ENCODE results near the gene AHI1. TPM values are rescaled to one million over a fixed set of nuclear protein-coding genes. Genes with fewer than 3 reads are reported as not detected.

AHI1 gene
- total RNA-seq, 4 donors from 2014 or later: 9.2 to 16.5 (median 11.7) TPM

DNA sequence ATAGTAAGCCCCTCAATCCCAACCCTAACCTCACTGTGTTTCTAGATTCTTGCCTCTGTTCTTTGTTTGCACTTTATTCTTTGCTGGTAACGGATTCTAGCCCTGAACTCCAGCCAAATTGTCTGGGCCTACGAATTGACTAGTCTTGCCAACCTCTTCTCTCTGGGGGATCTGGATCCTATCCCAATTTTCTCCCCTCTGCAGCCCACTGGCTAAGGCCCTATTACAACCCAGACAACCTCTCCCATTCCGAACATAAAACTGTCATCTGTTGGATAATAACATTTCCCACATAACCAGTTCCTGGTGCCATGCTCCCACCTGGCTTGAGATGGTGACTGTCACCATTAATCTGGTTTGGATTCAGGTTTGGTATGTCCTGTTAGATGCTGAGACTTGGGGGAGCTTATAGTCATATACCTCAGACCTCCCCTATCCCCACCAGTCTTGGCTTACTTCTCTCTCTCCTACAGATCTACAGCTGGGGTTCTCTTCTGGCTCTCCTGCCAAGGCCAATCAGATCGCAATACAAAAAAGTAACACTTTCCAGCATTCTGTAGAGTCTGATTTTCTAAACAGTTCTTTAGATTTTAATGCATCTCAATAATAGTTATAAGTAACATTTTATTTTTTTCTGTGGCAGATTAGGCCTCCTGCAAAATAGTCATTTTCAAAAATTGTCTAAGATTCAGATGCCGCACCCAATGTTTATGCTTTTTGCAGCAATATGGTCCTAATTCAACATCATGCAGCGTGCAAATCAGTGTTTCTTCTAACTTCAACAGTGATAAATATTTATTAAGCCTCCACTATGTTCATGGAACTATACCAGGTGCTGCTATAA lies 29.8 kb upstream of the AHI1 start:
- 80 to 81% methylated on average over 6 of the region's 6 CpGs for WGBS, 2 donors
- TF ChIP-seq, protein P1, sequence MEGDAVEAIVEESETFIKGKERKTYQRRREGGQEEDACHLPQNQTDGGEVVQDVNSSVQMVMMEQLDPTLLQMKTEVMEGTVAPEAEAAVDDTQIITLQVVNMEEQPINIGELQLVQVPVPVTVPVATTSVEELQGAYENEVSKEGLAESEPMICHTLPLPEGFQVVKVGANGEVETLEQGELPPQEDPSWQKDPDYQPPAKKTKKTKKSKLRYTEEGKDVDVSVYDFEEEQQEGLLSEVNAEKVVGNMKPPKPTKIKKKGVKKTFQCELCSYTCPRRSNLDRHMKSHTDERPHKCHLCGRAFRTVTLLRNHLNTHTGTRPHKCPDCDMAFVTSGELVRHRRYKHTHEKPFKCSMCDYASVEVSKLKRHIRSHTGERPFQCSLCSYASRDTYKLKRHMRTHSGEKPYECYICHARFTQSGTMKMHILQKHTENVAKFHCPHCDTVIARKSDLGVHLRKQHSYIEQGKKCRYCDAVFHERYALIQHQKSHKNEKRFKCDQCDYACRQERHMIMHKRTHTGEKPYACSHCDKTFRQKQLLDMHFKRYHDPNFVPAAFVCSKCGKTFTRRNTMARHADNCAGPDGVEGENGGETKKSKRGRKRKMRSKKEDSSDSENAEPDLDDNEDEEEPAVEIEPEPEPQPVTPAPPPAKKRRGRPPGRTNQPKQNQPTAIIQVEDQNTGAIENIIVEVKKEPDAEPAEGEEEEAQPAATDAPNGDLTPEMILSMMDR (IDR thresholded peaks at IDR 0.05): no peak
- TF ChIP-seq POLR2A (IDR thresholded peaks at IDR 0.05): no peak
- intact Hi-C loops (cut with DNase I; ENCODE audit: low total_unique reads): no loop called here
- H3K4me3 ChIP-seq (ENCODE audit: low read depth, poor library complexity, severe bottlenecking): no peak overlapping the region
- DNase-seq (ENCODE audit: low spot score in 2 of 2): no peak

DNA sequence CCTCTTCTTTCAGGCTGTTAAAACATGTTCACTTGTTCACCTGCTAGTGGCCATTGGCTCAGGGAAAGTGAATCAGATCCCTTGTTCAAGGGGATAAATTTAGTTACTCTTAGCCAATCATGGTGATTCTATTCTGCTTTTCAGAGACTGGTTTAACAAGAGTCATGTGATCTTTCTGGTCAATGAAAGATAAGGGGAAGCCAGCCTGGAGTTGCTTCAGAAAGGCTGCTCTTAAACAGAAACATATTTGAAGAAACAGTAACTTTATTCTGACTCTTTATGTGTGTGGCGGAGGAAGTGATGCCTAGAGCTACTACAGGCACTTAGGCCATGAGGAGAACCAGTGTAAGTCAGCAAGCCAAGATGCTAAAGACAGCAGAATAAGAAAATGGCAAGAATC lies 28.1 kb upstream of the AHI1 start:
- TF ChIP-seq POLR2A (IDR thresholded peaks at IDR 0.05): no peak
- TF ChIP-seq, protein P1 (IDR thresholded peaks at IDR 0.05): no peak
- intact Hi-C loops (cut with DNase I; ENCODE audit: low total_unique reads): no loop called here
- H3K4me3 ChIP-seq (ENCODE audit: low read depth, poor library complexity, severe bottlenecking): no peak overlapping the region
- DNase-seq (ENCODE audit: low spot score in 2 of 2): no peak
- 96% methylated on average over 1 of the region's 1 CpG for WGBS, 2 donors

DNA sequence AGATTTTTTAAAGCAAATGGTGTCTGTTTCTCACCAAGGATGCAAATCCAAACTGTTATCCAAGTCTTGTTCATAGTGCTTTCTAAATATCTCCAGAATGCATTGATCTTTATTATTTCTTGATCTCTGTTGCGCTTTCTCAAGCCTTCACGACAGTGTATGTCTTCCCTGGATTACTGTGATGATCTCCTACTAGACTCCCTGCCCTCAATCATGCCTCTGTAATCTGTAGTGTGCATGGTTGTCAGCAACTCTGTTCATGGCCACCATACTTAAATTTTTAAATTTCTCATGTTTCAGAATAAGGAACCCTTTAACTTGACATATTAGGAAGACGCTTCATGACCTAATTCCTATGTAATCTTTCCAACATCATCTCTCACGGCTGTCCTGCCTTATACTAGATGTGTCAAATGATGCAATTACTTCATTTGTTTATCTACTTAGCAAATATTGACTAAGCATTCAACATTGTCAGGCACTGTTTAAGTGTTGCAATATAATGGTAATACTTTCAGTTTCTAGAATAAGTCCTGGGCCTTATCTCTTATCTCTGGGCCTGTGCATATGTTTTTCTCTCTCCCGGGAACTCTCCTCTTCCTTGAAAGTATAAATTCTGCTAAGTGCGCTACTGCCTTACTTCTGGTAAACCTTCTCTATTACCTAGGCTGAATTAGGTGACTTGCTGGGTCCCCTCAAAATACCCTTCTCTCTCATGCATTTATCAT lies 25.6 kb upstream of the AHI1 start:
- TF ChIP-seq, protein P1 (IDR thresholded peaks at IDR 0.05): no peak
- no peak for TF ChIP-seq POLR2A (IDR thresholded peaks at IDR 0.05)
- intact Hi-C loops (cut with DNase I; ENCODE audit: low total_unique reads): no loop called here
- no peak for DNase-seq (ENCODE audit: low spot score in 2 of 2)
- 76 to 89% methylated on average over 6 of the region's 6 CpGs for WGBS, 2 donors
- no peak overlapping the region for H3K4me3 ChIP-seq (ENCODE audit: low read depth, poor library complexity, severe bottlenecking)

DNA sequence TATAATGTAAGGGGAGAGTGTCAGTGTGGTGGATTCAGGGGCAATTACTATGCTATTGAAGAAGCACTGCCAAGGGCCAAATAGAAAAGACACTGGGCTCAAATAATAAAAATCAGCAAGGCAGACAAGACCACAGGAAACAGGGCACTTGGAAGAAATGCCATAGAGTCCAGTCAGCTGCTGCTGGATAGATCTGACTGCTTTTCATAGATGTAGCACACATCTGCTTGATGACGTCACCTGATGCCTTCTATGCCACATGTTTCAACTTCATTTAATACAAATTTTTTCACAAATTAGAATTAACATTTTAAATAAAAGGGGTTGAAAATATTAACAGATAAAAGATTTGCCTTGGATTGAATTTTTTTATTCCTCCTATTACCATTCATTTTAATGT lies 23.9 kb upstream of the AHI1 start:
- intact Hi-C loops (cut with DNase I; ENCODE audit: low total_unique reads): no loop called here
- DNase-seq (ENCODE audit: low spot score in 2 of 2): no peak
- TF ChIP-seq POLR2A (IDR thresholded peaks at IDR 0.05): no peak
- TF ChIP-seq, protein P1 (IDR thresholded peaks at IDR 0.05): no peak
- H3K4me3 ChIP-seq (ENCODE audit: low read depth, poor library complexity, severe bottlenecking): no peak overlapping the region
- 46 to 83% methylated on average over 1 of the region's 1 CpG for WGBS, 2 donors

DNA sequence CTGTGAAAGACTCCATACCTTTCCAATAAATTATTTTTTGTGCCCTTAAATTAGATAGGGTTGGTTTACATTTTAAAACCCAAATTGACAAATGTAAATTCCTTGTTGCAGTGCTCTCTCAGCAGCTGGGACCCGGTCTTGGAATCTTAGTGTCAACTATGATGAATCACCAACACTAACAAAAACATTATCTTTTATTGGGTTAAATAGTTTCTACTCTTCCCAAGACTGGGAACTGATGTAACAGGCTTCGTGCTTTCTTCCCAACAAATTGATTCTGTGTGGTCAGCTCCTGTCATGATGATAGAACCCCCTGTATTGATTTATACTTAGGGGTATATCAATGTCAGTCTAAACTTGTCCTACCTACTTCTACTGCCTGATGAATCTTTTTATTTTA lies 23.2 kb upstream of the AHI1 start:
- intact Hi-C loops (cut with DNase I; ENCODE audit: low total_unique reads): no loop called here
- TF ChIP-seq POLR2A (IDR thresholded peaks at IDR 0.05): no peak
- TF ChIP-seq, protein P1 (IDR thresholded peaks at IDR 0.05): no peak
- H3K4me3 ChIP-seq (ENCODE audit: low read depth, poor library complexity, severe bottlenecking): no peak overlapping the region
- no peak for DNase-seq (ENCODE audit: low spot score in 2 of 2)
- 83 to 87% methylated on average over 2 of the region's 2 CpGs for WGBS, 2 donors
